GM20431 (cell line): ENCODE results near the gene ZNF436.

Experiments used
- in situ Hi-C: fragments of 300-500 bp; cut with MseI, MboI; formaldehyde crosslinking; loops from one replicate; pipeline ENCODE4 v1.15.0; 2020; ENCODE audit warnings: low sequenced_read_pairs; ENCODE audit not compliant: unreplicated experiment

Gene ZNF436

GRCh38 chr1:23369335-23370013 is at the start of gene ZNF436:
TSS of gene ZNF436 (minus strand) at chr1:23369836. CDS start at chr1:23368005, 1,831 bp downstream.
- in situ Hi-C loops: no loop called here

- in situ Hi-C loops: no loop called here
Observed at GRCh38 chr1:23419180-23419579, 49.5 kb upstream of the ZNF436 start.

- in situ Hi-C loops: no loop called here
Observed at GRCh38 chr1:23417570-23417969, 47.9 kb upstream of the ZNF436 start.

- in situ Hi-C loops: no loop called here
Observed at GRCh38 chr1:23416964-23417363, 47.3 kb upstream of the ZNF436 start.

GRCh38 chr1:23408797-23409290 is 39.2 kb upstream of the ZNF436 start:
- in situ Hi-C loops: no loop called here

GRCh38 chr1:23407016-23407630 is 37.5 kb upstream of the ZNF436 start:
- in situ Hi-C loops: no loop called here

- in situ Hi-C loops: no loop called here
Observed at GRCh38 chr1:23405946-23406345, 36.3 kb upstream of the ZNF436 start.

- in situ Hi-C loops: no loop called here
Observed at GRCh38 chr1:23403735-23404486, 34.3 kb upstream of the ZNF436 start.

GRCh38 chr1:23403355-23403734 is 33.7 kb upstream of the ZNF436 start:
- in situ Hi-C loops: no loop called here

GRCh38 chr1:23403038-23403336 is 33.4 kb upstream of the ZNF436 start:
- in situ Hi-C loops: no loop called here

- in situ Hi-C loops: no loop called here
Observed at GRCh38 chr1:23402286-23403037, 32.8 kb upstream of the ZNF436 start.

- in situ Hi-C loops: no loop called here
Observed at GRCh38 chr1:23401313-23401712, 31.7 kb upstream of the ZNF436 start.

GRCh38 chr1:23400324-23401114 is 30.9 kb upstream of the ZNF436 start:
- in situ Hi-C loops: no loop called here

GRCh38 chr1:23399229-23399628 is 29.6 kb upstream of the ZNF436 start:
- in situ Hi-C loops: no loop called here

- in situ Hi-C loops: no loop called here
Observed at GRCh38 chr1:23397908-23398307, 28.3 kb upstream of the ZNF436 start.

GRCh38 chr1:23396380-23396779 is 26.7 kb upstream of the ZNF436 start:
- in situ Hi-C loops: no loop called here

- in situ Hi-C loops: no loop called here
Observed at GRCh38 chr1:23395849-23396248, 26.2 kb upstream of the ZNF436 start.

- in situ Hi-C loops: no loop called here
Observed at GRCh38 chr1:23395154-23395724, 25.6 kb upstream of the ZNF436 start.

- in situ Hi-C loops: no loop called here
Observed at GRCh38 chr1:23394684-23395083, 25.0 kb upstream of the ZNF436 start.
